ENCODE measurements around the gene PLEKHH2.
"Not testable (repeated sequence)": the region's sequence is repeated elsewhere in the genome, so short reads cannot be mapped to it uniquely, and the experiment has no call there.

The PLEKHH2 gene

GRCh38 chr2:43636621-43637020, 439 bp upstream of the PLEKHH2 start:
- DNase-seq (ENCODE audit: low read depth, low spot score): no peak

DNA sequence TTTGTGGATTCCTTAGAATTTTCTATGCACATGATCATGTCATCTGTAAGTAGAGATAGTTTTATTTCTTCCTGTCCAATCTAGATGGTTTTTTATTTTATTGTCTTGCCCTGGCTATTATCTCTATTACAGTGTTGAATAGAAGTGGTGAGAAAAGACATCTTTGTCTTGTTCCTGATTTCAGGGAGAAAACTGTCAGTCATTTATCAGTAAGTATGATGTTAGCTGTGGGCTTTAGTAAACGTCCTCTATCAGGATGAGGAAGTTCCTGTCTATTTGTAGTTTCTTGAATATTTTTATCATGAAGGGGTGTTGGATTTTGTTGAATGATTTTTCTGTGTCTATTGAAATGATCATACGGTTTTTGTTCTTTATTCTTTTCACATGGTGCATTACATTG, 5.3 kb downstream of the PLEKHH2 start:
- no peak for DNase-seq (ENCODE audit: low read depth, low spot score)

DNA sequence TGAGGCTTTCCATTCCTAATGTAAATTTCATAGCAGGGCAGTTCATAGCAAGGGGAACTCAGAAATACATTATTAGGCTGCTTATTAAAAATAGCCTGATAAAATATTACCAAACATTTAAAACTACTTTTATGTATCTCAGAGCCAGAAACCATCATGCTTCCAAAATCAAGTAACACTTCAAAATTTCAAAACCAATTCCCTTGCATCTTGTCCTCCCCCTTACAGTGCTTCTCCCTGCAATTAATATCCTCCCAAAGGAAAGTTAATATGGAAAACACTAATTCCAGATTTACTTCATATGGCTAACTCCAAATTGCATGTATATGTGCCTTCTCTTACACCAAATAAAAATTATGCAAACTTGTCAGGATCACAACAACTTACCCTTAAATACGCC, 6.6 kb downstream of the PLEKHH2 start:
- DNase-seq (ENCODE audit: low read depth, low spot score): no peak

DNA sequence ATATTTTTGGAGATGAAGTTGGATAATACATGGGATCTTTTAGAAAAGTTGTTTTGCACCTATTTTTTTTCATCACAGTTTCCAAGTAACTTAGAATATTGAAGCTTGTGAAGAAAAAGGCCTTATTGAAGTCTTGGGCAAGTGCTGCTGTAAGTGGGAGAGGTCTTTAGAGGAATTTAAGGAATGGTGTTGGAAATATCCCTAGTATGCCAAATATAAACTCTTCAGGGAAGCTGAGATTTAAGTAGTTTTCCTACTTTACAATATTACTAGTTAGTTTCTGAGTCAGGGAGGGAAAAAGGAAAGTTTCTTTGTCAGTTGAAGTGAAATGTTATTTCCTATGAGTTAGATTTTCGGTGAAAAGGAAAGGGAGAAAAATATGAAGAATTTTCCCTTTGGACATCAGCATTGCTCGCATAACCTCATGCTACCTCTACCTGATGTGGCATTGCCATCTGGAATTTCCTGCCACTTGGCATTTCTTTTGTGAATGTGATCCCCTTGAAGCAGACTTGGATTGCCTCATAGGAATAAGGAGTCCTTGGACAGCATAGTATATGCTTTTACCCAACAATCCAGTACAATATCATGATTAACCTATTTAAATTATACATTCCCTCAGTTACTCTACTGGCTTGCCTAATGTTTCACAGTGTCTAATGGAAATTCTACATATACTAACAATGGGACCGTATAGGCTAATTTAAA, 12.1 kb downstream of the PLEKHH2 start:
- DNase-seq (ENCODE audit: low read depth, low spot score): peak; percentile 45

- DNase-seq (ENCODE audit: low read depth, low spot score): no peak
Observed at GRCh38 chr2:43653506-43653905, 16.4 kb downstream of the PLEKHH2 start.

DNA sequence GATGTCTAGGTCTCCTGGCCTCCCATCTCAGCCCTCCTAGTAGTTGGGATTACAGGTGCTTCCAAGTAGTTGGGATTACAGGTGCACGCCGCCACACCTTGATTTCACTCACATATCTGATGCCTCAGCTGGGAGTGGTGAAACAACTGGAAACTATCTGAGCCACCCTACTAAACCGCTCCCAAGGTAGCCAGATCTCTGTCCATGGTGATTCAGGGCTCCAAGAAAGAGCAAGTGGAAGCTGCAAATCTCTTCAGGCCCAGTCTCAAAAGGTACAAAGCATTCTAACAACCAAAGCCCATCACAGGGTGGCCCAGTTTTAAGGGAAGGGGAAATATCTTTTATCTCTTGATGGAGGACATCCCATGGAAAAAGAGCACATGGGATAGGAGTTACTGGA, 20.2 kb downstream of the PLEKHH2 start:
- DNase-seq (ENCODE audit: low read depth, low spot score): no peak

GRCh38 chr2:43675646-43676321, 38.7 kb downstream of the PLEKHH2 start:
- no peak for DNase-seq (ENCODE audit: low read depth, low spot score)

GRCh38 chr2:43676322-43677050, 39.4 kb downstream of the PLEKHH2 start, which contains the start of gene C1GALT1C1L:
TSS of gene C1GALT1C1L (minus strand) at chr2:43676429. CDS start at chr2:43676322, 107 bp downstream.
- peak; percentile 77 for DNase-seq (ENCODE audit: low read depth, low spot score)

- not testable (repeated sequence) for DNase-seq (ENCODE audit: low read depth, low spot score)
Observed at GRCh38 chr2:43677783-43678182, 40.7 kb downstream of the PLEKHH2 start.

- DNase-seq (ENCODE audit: low read depth, low spot score): no peak
Observed at GRCh38 chr2:43685357-43685756, 48.3 kb downstream of the PLEKHH2 start.

- no peak for DNase-seq (ENCODE audit: low read depth, low spot score)
Observed at GRCh38 chr2:43689999-43690398, 52.9 kb downstream of the PLEKHH2 start.

GRCh38 chr2:43692428-43692994, 55.5 kb downstream of the PLEKHH2 start:
- DNase-seq (ENCODE audit: low read depth, low spot score): no peak

DNA sequence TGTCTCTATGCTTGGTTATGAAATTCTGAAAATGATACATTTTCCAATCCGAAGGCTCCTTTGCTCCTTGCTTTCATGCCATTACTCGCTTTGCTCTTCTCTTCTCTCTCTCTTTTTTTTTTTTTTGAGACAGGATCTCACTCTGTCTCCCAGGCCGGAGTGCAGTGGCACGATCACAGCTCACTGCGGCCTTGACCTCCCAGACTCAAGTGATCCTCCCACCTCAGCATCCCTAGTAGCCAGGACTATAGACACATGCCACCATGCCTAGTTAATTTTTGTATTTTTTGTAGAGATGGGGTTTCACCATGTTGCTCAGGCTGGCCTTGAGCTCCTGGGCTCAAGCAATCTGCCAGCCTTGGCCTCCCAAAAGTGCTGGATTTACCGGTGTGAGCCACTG, 61.1 kb downstream of the PLEKHH2 start:
- not testable (repeated sequence) for DNase-seq (ENCODE audit: low read depth, low spot score)

DNA sequence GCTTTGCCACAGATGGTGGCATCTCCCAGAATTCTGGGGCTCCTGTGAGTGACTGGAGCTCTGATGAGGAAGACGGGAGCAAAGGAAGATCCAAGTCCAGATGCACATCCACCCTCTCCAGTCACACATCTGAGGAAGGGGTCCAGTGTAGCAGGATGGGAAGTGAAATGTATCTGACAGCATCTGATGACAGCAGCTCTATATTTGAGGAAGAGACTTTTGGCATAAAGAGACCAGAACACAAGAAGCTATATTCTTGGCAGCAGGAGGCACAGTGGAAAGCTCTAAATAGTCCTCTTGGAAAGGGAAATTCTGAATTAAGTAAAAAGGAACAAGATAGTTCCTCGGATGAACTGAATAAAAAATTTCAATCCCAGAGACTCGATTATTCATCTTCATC, 62.7 kb downstream of the PLEKHH2 start:
- DNase-seq (ENCODE audit: low read depth, low spot score): no peak

- no peak for DNase-seq (ENCODE audit: low read depth, low spot score)
Observed at GRCh38 chr2:43701111-43701510, 64.1 kb downstream of the PLEKHH2 start.

GRCh38 chr2:43707255-43708015, 70.4 kb downstream of the PLEKHH2 start:
- peak; percentile 39 for DNase-seq (ENCODE audit: low read depth, low spot score)

DNA sequence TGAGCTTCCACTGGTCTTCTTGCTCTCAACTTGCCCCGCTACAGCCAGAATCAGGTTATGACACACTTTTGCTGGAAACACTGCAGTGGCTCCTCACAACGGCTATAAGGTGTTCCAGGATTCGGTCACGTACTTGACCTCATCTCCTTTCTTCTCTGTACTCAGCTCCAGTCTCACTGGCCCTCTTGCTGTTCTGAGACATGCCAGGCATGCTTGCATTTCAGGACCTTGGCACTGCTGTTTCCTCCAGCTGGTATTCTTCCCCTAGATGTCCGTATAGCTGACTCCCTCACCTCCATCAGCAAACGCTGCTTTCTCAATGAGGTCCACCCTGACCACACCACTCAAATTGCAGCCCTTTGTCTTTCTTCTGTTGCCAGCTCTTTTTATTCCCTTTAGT, 71.1 kb downstream of the PLEKHH2 start:
- peak; percentile 11 for DNase-seq (ENCODE audit: low read depth, low spot score)

DNA sequence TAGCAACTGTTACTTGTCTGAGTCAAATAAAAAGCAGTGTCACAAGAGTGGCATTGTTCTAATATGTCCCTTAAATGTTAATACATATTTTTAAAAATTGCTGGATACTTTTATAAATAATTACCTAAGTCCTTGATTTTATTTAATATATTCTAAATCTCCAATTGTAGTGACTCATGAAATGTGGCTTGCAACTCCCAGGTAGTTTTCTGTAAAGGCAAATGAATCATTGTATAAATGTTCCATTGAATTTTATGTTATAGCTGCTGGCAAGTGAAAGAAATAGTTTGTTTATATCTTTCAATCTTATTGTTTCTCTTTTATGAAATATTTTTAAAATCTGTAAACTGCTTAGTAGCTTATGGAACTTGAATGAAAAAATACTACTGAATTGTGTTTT, 71.8 kb downstream of the PLEKHH2 start:
- no peak for DNase-seq (ENCODE audit: low read depth, low spot score)

- DNase-seq (ENCODE audit: low read depth, low spot score): no peak
Observed at GRCh38 chr2:43710866-43711265, 73.8 kb downstream of the PLEKHH2 start.

- DNase-seq (ENCODE audit: low read depth, low spot score): no peak
Observed at GRCh38 chr2:43714164-43714563, 77.1 kb downstream of the PLEKHH2 start.

GRCh38 chr2:43715300-43716098, 78.4 kb downstream of the PLEKHH2 start:
- DNase-seq (ENCODE audit: low read depth, low spot score): no peak

Measured in astrocyte of the hippocampus (primary cell).